HepG2 (cell line): ENCODE results near the gene ALOXE3. TPM values are rescaled to one million over a fixed set of nuclear protein-coding genes. Genes with fewer than 3 reads are reported as not detected.

Source experiments
- BORCS8-MEF2B ChIP-seq: sonication (generic); formaldehyde crosslinking; IDR thresholded peaks from 2 replicates; pipeline ENCODE4 v1.8.0; 2022; ENCODE audit warnings: mild to moderate bottlenecking, missing genetic modification reagents
- CREM ChIP-seq, 2 experiments: sonication (generic) in 1 of 2; formaldehyde crosslinking in 1 of 2; IDR thresholded peaks; 2 replicates each; pipeline versions ENCODE4 v1.4.0 to v1.6.1; 2016 to 2020; ENCODE audit warnings: antibody characterized with exemption in 1 of 2, mild to moderate bottlenecking in 1 of 2, missing genetic modification reagents in 1 of 2
- JUND ChIP-seq: sonication (generic); formaldehyde crosslinking; IDR thresholded peaks from 2 replicates; pipeline ENCODE4 v1.8.0; 2022; ENCODE audit warnings: mild to moderate bottlenecking, missing genetic modification reagents
- KLF13 ChIP-seq: sonication (generic); formaldehyde crosslinking; IDR thresholded peaks from 2 replicates; pipeline ENCODE4 v1.4.0; 2020; ENCODE audit warnings: mild to moderate bottlenecking, missing genetic modification reagents
- MEF2D ChIP-seq: sonication (generic); formaldehyde crosslinking; IDR thresholded peaks from 2 replicates; pipeline ENCODE4 v1.5.1; 2020; ENCODE audit warnings: mild to moderate bottlenecking, missing genetic modification reagents
- NR1H2 ChIP-seq: sonication (generic); formaldehyde crosslinking; IDR thresholded peaks from 2 replicates; pipeline ENCODE4 v1.8.1; 2022; ENCODE audit warnings: low read depth, missing genetic modification reagents, borderline replicate concordance
- POLR2AphosphoS5 ChIP-seq: IDR thresholded peaks from 2 replicates; pipeline ENCODE4 v1.6.1; 2012; ENCODE audit warnings: low read depth, low read length
- ZBTB26 ChIP-seq: IDR thresholded peaks from 2 replicates; pipeline ENCODE4 v1.6.1; 2016; ENCODE audit warnings: missing compliant biosample characterization, missing genetic modification reagents, borderline replicate concordance
- ZHX1 ChIP-seq: sonication (generic); formaldehyde crosslinking; IDR thresholded peaks from 2 replicates; pipeline ENCODE4 v1.8.1; 2022; ENCODE audit warnings: low read depth, mild to moderate bottlenecking, missing genetic modification reagents
- ZNF329 ChIP-seq: sonication (generic); formaldehyde crosslinking; IDR thresholded peaks from 2 replicates; pipeline ENCODE4 v1.9.0; 2021; ENCODE audit warnings: low read depth, mild to moderate bottlenecking, missing genetic modification reagents
- ZNF598 ChIP-seq: sonication (generic); formaldehyde crosslinking; IDR thresholded peaks from 2 replicates; pipeline ENCODE4 v1.5.1; 2020; ENCODE audit warnings: mild to moderate bottlenecking, missing genetic modification reagents, borderline replicate concordance
- polyA plus RNA-seq, 8 experiments: library from polyadenylated mRNA; depleted of rRNA in 3 of 8; stranded (reverse) in 7 of 8; unstranded in 1 of 8; fragments of >200 nt; fragmentation: Illumina TruSeq in 4 of 8; extraction: Trizol in 4 of 8; gene quantifications; 2 replicates each; pipeline versions ENCODE4 v1.2.1 to v1.2.3, GENCODE V29; 2011 to 2016; ENCODE audit warnings: low read depth in 4 of 8, missing spikeins in 1 of 8, mixed read lengths in 1 of 8; ENCODE audit not compliant: insufficient read depth in 1 of 8
- total RNA-seq, 5 experiments: library from RNA; depleted of rRNA; stranded (reverse); fragments of >200 nt; fragmentation: Illumina TruSeq; extraction: Trizol; gene quantifications; 2 replicates each; pipeline ENCODE4 v1.2.3, GENCODE V29; 2016; ENCODE audit warnings: low read depth in 1 of 5
- TF ChIP-seq, protein P1 (sequence below): sonication (generic); formaldehyde crosslinking; IDR thresholded peaks from 2 replicates; pipeline ENCODE4 v1.4.0; 2020; ENCODE audit warnings: missing genetic modification reagents, borderline replicate concordance
- TF ChIP-seq, protein P2 (sequence below): sonication (generic); formaldehyde crosslinking; IDR thresholded peaks from 2 replicates; pipeline ENCODE4 v1.5.1; 2020; ENCODE audit warnings: mild to moderate bottlenecking, moderate library complexity, missing genetic modification reagents
- TF ChIP-seq, protein P3 (sequence below): sonication (generic); formaldehyde crosslinking; IDR thresholded peaks from 2 replicates; pipeline ENCODE4 v1.4.0; 2020; ENCODE audit warnings: missing genetic modification reagents; ENCODE audit errors: not compliant biosample characterization

ALOXE3 gene
- total and polyA plus RNA-seq, 2 of the 13 experiments (the other 11 are each of a cell fraction or from before 2014, with no cell fraction given) = 0.07 TPM; not detected in 1

GRCh38 chr17:8066841-8067775 lies 51.2 kb downstream of the ALOXE3 start (continued):
- TF ChIP-seq, protein P1, sequence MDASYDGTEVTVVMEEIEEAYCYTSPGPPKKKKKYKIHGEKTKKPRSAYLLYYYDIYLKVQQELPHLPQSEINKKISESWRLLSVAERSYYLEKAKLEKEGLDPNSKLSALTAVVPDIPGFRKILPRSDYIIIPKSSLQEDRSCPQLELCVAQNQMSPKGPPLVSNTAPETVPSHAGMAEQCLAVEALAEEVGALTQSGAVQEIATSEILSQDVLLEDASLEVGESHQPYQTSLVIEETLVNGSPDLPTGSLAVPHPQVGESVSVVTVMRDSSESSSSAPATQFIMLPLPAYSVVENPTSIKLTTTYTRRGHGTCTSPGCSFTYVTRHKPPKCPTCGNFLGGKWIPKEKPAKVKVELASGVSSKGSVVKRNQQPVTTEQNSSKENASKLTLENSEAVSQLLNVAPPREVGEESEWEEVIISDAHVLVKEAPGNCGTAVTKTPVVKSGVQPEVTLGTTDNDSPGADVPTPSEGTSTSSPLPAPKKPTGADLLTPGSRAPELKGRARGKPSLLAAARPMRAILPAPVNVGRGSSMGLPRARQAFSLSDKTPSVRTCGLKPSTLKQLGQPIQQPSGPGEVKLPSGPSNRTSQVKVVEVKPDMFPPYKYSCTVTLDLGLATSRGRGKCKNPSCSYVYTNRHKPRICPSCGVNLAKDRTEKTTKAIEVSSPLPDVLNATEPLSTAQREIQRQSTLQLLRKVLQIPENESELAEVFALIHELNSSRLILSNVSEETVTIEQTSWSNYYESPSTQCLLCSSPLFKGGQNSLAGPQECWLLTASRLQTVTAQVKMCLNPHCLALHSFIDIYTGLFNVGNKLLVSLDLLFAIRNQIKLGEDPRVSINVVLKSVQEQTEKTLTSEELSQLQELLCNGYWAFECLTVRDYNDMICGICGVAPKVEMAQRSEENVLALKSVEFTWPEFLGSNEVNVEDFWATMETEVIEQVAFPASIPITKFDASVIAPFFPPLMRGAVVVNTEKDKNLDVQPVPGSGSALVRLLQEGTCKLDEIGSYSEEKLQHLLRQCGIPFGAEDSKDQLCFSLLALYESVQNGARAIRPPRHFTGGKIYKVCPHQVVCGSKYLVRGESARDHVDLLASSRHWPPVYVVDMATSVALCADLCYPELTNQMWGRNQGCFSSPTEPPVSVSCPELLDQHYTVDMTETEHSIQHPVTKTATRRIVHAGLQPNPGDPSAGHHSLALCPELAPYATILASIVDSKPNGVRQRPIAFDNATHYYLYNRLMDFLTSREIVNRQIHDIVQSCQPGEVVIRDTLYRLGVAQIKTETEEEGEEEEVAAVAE (CRISPR knock-in tag) = no peak
- TF ChIP-seq ZNF598 (no peak), ZHX1 (CRISPR knock-in tag) (no peak), CREM (IDR thresholded peaks at IDR 0.05) (no peak), CREM (CRISPR knock-in tag; IDR thresholded peaks at IDR 0.05) (no peak), NR1H2 (CRISPR knock-in tag) (no peak), JUND (no peak), KLF13 (no peak), BORCS8-MEF2B (CRISPR knock-in tag) (no peak), ZNF329 (CRISPR knock-in tag) (no peak), MEF2D (CRISPR knock-in tag) (peak; percentile 16; the same call in 1 of the 2 replicates), POLR2AphosphoS5 (peak; percentile 10; the same call in 1 of the 2 replicates), ZBTB26 (CRISPR knock-in tag) (no peak)
- TF ChIP-seq, protein P2, sequence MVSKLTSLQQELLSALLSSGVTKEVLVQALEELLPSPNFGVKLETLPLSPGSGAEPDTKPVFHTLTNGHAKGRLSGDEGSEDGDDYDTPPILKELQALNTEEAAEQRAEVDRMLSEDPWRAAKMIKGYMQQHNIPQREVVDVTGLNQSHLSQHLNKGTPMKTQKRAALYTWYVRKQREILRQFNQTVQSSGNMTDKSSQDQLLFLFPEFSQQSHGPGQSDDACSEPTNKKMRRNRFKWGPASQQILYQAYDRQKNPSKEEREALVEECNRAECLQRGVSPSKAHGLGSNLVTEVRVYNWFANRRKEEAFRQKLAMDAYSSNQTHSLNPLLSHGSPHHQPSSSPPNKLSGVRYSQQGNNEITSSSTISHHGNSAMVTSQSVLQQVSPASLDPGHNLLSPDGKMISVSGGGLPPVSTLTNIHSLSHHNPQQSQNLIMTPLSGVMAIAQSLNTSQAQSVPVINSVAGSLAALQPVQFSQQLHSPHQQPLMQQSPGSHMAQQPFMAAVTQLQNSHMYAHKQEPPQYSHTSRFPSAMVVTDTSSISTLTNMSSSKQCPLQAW (CRISPR knock-in tag) = 0 out of 2 replicates have a peak, but pooled peaks have one; percentile 20
- TF ChIP-seq, protein P3, sequence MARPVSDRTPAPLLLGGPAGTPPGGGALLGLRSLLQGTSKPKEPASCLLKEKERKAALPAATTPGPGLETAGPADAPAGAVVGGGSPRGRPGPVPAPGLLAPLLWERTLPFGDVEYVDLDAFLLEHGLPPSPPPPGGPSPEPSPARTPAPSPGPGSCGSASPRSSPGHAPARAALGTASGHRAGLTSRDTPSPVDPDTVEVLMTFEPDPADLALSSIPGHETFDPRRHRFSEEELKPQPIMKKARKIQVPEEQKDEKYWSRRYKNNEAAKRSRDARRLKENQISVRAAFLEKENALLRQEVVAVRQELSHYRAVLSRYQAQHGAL (CRISPR knock-in tag) = no peak
